Activated CD4-positive, alpha-beta T cell treated with anti-CD3 and anti-CD28 coated beads for 48 hours (primary cell): Measurements from ENCODE around the gene B3GNT7.
"Not testable (repeated sequence)": the region's sequence is repeated elsewhere in the genome, so short reads cannot be mapped to it uniquely, and the experiment has no call there.

Experiments used
- DNase-seq: peaks from one replicate; pipeline ENCODE4 v3.0.0-alpha.2; 2020

B3GNT7 gene

DNA sequence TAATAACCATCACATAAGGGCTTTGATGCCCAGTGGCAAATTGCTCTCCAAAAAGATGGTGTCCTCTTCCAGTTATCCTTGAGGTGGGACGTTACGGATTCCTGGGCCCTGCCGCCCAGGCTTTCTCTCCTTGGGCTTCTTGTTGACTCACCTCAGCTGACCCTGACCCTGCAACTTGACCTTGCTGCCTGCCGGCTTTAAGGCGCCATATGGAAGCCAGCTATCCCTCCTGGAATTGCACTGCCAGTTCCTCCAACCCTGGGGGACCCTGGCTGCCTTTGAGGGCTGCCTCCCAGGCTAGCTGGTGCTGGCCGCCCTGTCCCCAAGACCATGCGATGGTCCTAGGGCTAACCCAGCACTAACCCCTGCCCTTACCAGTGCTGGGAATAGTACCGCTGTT, 28.3 kb upstream of the B3GNT7 start:
- DNase-seq = no peak

DNA sequence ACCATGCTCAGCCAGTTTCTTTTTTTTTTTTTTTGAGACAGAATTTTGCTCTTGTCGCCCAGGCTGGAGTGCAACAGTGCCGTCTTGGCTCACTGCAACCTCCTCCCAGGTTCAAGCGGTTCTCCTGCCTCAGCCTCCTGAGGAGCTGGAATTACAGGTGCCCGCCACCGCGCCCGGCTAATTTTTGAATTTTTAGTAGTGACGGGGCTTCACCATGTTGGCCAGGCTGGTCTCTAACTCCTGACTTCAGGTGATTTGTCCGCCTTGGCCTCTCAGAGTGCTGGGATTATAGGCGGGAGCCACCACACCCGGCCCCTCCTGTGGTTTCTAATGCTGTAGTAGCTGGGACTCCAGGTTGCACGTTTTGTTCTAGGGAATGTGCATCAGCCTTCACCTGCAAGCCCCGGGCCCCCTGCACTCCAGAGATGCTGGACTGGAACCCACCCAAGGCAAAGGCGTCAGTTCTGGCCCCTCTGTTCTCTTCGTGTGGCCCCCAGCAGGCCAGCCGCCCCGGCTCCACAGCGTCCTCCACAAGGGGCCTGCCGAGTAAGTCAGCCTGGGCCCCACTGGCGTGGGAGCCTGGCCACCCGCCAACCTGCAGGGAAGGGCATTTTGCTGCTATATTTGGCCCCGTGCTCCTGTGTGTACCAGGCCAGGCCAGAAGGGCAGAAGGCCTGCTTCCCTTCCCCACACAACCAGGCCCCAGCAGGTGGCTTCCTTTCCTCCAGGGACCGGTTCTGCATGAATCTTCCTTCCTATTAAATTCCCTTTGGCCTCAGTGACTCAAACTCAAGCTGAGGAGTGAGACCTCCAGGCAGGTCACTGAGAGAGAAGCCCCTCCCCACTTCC, 25.7 kb upstream of the B3GNT7 start:
- DNase-seq = no peak

GRCh38 chr2:231370429-231370748, 25.1 kb upstream of the B3GNT7 start:
- DNase-seq = no peak

DNA sequence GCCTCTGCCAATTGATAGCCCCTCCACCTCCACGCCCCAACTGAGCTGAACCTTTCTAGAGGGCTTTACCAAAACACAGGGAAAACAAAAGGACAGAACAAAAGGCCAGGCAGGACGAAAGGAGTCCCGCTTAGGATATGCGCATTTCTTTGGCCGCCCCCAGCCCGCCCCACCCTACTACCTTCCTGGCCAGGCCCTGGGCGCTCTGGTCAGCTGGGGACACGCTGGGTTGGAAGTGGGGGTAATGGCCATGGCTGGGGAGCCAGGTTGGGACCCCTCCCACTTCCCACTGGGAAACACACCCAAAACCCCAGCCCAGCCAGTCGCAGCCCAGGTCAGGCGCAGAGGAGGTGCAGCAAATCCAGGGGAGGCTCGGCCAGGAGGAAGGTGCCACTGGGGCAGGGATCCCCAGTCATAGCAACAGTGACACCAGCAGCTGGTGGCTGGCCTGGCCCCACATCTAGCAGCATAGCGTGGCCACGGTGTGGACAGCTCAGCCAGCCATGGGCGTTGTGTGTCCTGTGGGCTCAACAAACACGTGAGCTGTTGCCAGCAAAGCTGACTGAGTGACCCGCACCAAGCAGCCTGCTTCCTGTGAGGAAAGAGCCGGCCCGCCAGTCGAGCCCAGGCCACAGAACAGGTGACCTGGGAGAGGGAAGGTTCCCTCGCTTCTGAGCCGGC, 24.6 kb upstream of the B3GNT7 start:
- no peak for DNase-seq

- no peak for DNase-seq
Measured at GRCh38 chr2:231371430-231372054, 24.0 kb upstream of the B3GNT7 start.

- DNase-seq = no peak
Measured at GRCh38 chr2:231372326-231372725, 23.2 kb upstream of the B3GNT7 start.

DNA sequence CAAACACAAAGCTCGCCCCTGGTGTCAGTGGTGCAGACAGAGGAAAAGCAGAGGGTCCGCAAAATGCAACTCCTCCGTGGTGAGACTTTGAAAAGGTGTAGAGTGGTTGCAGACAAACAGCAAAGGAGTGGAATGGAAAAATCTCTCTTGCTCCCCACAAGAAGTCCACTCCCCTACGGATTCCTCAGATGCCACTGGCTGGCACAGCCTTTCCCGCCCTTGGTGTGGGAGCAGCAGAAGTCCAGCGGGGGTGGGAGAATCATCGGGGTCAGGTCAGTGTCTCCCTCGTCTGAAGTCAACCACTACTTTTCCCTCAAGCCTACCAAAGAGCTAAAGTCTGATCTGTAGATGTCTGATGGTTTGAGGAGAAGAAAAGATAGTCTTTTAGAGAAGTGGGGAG, 22.3 kb upstream of the B3GNT7 start:
- no peak for DNase-seq

DNA sequence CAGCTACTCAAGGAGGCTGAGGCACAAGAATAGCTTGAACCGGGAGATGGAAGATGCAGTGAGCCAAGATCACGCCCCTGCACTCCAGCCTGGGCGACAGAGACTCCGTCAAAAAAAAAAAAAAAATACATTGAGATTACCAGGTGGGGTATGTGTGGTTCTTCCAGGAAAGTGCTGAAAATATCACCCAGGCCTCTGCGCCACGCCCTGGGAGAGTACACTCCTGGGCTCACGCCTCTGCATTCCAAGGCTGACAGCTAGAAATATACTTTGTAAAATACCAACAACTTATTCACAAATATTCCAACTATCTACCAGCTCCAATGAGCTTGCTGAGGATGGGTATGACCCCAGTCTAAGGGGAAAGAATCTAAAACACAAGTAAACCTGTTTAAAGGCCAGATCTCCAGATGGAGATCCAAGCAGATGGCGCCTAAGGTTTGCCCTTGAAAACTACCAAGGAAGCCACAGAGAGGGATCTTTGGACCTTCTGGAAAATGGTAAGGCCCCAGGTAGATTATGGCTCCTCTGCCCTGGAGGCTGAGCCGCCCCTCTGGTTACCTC, 21.6 kb upstream of the B3GNT7 start:
- DNase-seq = no peak

GRCh38 chr2:231374771-231375170, 20.7 kb upstream of the B3GNT7 start:
- no peak for DNase-seq

- DNase-seq = not testable (repeated sequence)
Measured at GRCh38 chr2:231375994-231376615, 19.4 kb upstream of the B3GNT7 start.

- DNase-seq = no peak
Measured at GRCh38 chr2:231376857-231377256, 18.7 kb upstream of the B3GNT7 start.

DNA sequence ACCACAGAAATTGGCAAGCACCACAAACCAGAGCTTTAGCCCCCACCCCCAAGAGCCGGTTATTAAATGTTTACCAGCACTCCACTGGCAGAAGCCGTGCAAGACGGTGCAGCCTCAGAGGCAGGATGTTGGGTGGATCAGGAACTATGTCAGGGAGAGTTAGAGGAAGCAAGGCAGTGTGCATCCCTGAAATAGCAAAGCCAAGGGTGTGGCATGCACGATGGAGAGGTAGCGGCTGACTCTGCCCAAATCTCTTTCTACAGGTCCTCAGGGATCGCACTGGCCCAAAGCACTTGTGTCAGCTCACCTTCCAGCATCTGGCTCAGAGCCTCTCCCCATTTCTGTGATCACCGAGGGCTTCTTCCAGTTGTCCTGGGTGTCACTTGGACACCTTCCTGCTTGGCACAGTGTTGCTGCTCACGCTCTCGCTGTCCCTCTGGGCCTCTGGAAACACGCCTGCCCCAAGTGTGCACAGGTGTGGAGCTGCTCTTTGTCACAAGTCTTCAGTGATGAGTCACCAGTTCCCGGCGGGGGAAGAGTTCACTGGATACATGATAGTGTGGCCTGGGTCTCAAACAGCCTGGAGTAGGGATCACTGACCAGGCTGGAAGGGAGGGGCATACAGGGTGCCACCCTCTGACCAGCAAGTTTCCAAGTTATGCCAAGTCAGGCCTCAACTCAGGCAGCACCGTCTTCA, 17.3 kb upstream of the B3GNT7 start:
- DNase-seq = no peak

DNA sequence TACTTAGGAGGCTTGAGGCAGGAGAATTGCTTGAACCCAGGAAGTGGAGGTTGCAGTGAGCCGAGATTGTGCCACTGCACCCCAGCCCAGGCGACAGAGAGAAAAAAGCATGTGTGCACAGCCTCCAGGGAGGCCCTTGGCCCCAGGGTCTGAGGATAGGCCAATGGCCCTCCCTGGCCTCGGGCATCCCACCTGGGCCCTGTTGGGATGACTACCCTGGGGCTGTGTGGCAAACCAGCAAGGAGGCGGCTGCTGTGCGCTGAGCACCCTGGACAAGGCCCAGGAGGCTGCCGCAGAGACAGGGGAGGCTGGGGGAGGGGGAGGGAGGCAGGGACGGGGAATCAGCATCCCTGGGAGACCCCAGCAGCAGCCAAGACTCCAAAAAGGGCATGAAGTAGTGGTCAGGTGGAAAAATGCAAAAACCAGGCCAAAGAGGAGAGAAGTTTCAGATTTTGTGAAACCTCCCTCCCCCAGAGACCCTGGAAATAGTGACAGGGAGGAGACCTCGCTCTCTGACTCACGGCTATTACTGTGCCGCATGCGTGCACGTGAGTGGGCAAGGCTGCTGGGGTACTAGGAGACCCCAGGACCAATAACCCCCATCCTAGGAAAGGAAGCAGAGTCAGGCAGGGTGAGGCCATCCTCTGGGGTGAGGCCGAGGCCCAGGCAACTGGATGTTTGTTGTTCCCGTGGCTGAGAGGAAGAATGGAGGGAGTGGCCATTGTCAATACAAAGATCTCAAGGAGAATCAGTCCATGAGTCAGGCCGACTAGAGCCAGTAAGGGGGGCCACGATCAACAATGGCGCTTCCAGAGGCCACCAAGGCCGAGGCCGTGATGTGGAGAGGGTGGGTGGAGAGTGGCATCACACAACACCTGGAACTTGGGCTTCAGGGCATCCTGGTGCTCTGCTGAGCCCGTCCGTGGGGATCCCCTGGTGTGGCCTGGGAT, 16.0 kb upstream of the B3GNT7 start:
- no peak for DNase-seq

GRCh38 chr2:231380307-231380706, 15.2 kb upstream of the B3GNT7 start:
- DNase-seq = no peak

GRCh38 chr2:231380991-231381847, 14.3 kb upstream of the B3GNT7 start:
- no peak for DNase-seq

DNA sequence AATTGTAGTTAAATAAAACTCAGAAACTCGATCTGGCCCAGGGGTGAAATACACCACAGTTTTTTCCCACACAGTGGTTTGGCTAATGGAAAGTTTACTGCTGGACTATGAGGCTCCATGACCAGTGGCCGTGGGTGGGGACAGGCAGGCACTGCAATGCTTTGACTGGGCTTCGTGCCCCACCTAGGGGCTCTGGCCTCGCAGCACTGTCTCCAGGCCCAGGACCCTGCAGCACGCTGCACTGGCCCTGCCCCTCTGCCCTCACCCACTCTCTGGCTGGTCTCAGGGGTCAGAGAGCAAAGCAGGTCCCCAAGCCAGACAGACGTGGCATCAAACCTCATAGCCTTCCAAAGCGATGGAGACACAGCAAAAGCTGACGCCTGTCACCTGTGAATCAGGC, 13.4 kb upstream of the B3GNT7 start:
- no peak for DNase-seq

DNA sequence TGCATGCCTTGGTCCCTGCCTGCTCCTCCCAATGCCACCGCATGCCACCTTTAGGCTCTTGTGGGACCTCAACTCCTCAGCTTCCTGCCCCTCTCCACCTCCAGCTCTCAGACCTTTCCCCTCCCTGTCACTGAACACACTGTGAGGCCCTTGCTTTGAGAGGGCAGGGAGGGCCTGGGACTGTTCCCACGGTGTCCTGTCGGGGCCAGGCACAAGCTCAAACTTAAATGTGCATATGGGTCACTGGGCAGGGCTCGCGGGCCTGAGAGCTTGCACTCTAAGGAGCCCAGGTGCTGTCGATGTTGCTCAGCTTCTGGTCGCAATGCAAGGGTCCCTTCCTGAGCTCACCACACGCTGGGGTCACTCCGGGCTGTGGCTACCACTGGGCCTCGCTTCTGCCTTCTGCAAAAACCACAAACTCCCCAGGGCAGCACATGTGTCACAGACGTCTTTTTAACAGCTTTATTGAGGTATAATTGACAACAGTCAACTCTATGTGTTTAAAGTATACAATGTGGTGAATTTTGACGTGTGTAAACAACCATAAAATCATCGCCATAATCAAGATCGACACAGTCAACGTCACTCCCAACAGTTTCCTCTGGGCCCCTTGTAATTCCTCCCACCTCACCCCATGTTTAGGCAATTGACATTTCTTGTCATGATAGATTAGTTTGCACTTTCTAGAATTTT, 11.9 kb upstream of the B3GNT7 start:
- DNase-seq = no peak

GRCh38 chr2:231384109-231384435, 11.4 kb upstream of the B3GNT7 start:
- DNase-seq = no peak

DNA sequence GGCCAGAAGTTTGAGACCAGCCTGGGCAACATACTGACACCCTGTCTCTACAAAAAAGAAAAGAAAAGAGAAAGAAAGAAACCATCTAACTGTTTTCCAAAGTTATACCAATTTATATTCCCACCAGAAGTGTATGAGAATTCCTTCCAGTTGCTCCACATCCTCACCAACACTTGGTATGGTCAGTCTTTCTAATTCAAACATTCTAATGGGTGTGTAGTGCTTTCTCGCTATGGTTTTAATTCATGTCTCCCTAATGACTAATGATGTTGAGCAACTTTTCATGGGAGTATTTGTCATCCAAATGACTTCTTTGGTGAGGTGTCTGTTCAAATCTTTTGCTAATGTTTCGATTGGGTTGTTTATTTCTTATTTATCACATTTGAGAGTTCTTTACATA, 10.5 kb upstream of the B3GNT7 start:
- DNase-seq = no peak

GRCh38 chr2:231385429-231385828, 10.1 kb upstream of the B3GNT7 start:
- DNase-seq = no peak
